22Rv1 (cell line): ENCODE results near the gene ATP8A1.

Experiments used
- ZFX ChIP-seq: fragments of 450-650 bp; IDR thresholded peaks from 2 replicates; pipeline ENCODE4 v1.6.1; 2017; ENCODE audit warnings: antibody characterized with exemption, borderline replicate concordance
- TF ChIP-seq, protein P1 (sequence below): fragments of 450-650 bp; IDR thresholded peaks from 2 replicates; pipeline ENCODE4 v1.5.1; 2017; ENCODE audit warnings: mild to moderate bottlenecking

DNA sequence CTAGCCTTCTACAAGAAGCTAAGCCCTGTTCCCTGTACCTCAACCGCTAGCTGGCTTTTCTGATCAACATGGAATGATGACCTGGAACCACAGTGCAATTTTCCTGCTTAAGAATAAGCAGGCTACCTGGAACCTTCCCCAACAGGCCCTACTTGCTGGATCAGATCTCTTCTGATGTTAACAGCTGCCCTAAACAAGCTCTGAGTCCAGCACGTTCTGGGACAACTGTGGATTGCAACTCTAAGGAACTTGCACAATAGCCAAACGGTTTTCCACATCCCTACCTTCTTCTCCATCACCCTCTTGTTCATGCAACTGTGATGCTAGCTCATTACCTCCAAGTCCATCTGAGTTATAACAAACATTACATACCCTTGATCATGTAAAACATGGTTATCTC is 19.8 kb downstream of the ATP8A1 start:
- TF ChIP-seq, protein P1, sequence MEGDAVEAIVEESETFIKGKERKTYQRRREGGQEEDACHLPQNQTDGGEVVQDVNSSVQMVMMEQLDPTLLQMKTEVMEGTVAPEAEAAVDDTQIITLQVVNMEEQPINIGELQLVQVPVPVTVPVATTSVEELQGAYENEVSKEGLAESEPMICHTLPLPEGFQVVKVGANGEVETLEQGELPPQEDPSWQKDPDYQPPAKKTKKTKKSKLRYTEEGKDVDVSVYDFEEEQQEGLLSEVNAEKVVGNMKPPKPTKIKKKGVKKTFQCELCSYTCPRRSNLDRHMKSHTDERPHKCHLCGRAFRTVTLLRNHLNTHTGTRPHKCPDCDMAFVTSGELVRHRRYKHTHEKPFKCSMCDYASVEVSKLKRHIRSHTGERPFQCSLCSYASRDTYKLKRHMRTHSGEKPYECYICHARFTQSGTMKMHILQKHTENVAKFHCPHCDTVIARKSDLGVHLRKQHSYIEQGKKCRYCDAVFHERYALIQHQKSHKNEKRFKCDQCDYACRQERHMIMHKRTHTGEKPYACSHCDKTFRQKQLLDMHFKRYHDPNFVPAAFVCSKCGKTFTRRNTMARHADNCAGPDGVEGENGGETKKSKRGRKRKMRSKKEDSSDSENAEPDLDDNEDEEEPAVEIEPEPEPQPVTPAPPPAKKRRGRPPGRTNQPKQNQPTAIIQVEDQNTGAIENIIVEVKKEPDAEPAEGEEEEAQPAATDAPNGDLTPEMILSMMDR: no peak
- TF ChIP-seq ZFX: no peak
